PC-3 (cell line): ENCODE measurements around the gene PDLIM7. TPM values are rescaled to one million over a fixed set of nuclear protein-coding genes. Genes with fewer than 3 reads are reported as not detected.

Experiments
- ATAC-seq: fragments of 200-7000 bp; cut with Tn5 transposase; 2 replicates; pipeline ENCODE4 v1.9.1; 2020; ENCODE audit warnings: mild to moderate bottlenecking, moderate library complexity
- BruUV-seq: library from RNA; stranded (reverse); fragments of 400-500 nt; replicated peaks from 2 replicates; lab custom pipeline; 2021; lab: Mats Ljungman, UMichigan
- CTCF ChIA-PET: fragments of 300-600 bp; sonication (Branson Sonifier 250); formaldehyde crosslinking; loops from one replicate; lab custom pipeline; 2022; ENCODE audit warnings: antibody characterized with exemption; lab: Charles Lee
- POLR2A ChIA-PET: fragments of 300-600 bp; sonication (Branson Sonifier 250); formaldehyde crosslinking; loops from one replicate; lab custom pipeline; 2022; ENCODE audit warnings: antibody characterized with exemption; ENCODE audit not compliant: unreplicated experiment; lab: Charles Lee
- DNase-seq: peaks from one replicate; pipeline ENCODE4 v3.0.0-alpha.2; 2015
- H2AFZ ChIP-seq: fragments of 300-600 bp; sonication (generic); 2 replicates; pipeline ENCODE4 v1.6.0; 2016; ENCODE audit warnings: antibody characterized with exemption, low read length
- H3F3A ChIP-seq: fragments of 300-600 bp; sonication (generic); one replicate; pipeline ENCODE4 v1.6.0; 2017; ENCODE audit warnings: antibody characterized with exemption, low read length, control low read depth, mild to moderate bottlenecking; ENCODE audit not compliant: unreplicated experiment
- H3K27ac ChIP-seq: fragments of 300-600 bp; sonication (generic); 2 replicates; pipeline ENCODE4 v1.5.1; 2016; ENCODE audit warnings: mild to moderate bottlenecking, low read length
- H3K27me3 ChIP-seq: fragments of 300-600 bp; sonication (generic); 2 replicates; pipeline ENCODE4 v1.6.1; 2016; ENCODE audit warnings: low read length, mixed read lengths
- H3K36me3 ChIP-seq: fragments of 300-600 bp; sonication (generic); 2 replicates; pipeline ENCODE4 v1.6.1; 2016; ENCODE audit warnings: low read depth, mixed run types, low read length, mixed read lengths
- H3K4me1 ChIP-seq: fragments of 300-600 bp; sonication (generic); 2 replicates; pipeline ENCODE4 v1.5.1; 2016; ENCODE audit warnings: low read length; ENCODE audit not compliant: insufficient read depth
- H3K4me2 ChIP-seq: fragments of 300-600 bp; sonication (generic); 2 replicates; pipeline ENCODE4 v1.6.0; 2016; ENCODE audit warnings: low read length
- H3K4me3 ChIP-seq: fragments of 300-600 bp; sonication (generic); 2 replicates; pipeline ENCODE4 v1.5.1; 2016; ENCODE audit warnings: mild to moderate bottlenecking, low read length, mixed read lengths
- H3K79me2 ChIP-seq: fragments of 300-600 bp; sonication (generic); 2 replicates; pipeline ENCODE4 v1.6.1; 2017; ENCODE audit warnings: low read length, mixed read lengths
- H3K9ac ChIP-seq: fragments of 300-600 bp; sonication (generic); 2 replicates; pipeline ENCODE4 v1.6.0; 2016; ENCODE audit warnings: mild to moderate bottlenecking, low read length
- H3K9me2 ChIP-seq: fragments of 300-600 bp; sonication (generic); replicated peaks from 2 replicates; pipeline ENCODE4 v1.6.1; 2016; ENCODE audit warnings: mixed run types, low read length, mixed read lengths
- H3K9me3 ChIP-seq: fragments of 300-600 bp; sonication (generic); 2 replicates; pipeline ENCODE4 v1.6.1; 2016; ENCODE audit warnings: low read length, mixed read lengths
- H4K20me1 ChIP-seq: fragments of 300-600 bp; sonication (generic); 2 replicates; pipeline ENCODE4 v1.6.1; 2016; ENCODE audit warnings: low read length, mixed read lengths
- CTCF ChIP-seq: fragments of 300-600 bp; sonication (generic); conservative IDR thresholded peaks from 2 replicates; pipeline ENCODE4 v1.5.1; 2017; ENCODE audit warnings: antibody characterized with exemption, low read depth, mild to moderate bottlenecking, low read length
- EZH2 ChIP-seq: fragments of 300-600 bp; sonication (generic); IDR thresholded peaks from one replicate; pipeline ENCODE4 v1.6.1; 2017; ENCODE audit warnings: antibody characterized with exemption, mild to moderate bottlenecking, low read length; ENCODE audit not compliant: unreplicated experiment
- EZH2phosphoT487 ChIP-seq: fragments of 300-600 bp; sonication (generic); IDR thresholded peaks from 2 replicates; pipeline ENCODE4 v1.6.1; 2018; ENCODE audit warnings: mild to moderate bottlenecking, antibody characterized with exemption, low read length, borderline replicate concordance
- intact Hi-C: fragments of 100-400 bp; cut with micrococcal nuclease; formaldehyde crosslinking; loops from 2 replicates; pipeline ENCODE4 v1.9.0; 2023
- total RNA-seq: library from RNA; depleted of rRNA; stranded (reverse); fragments of >200 nt; gene quantifications from 2 replicates; pipeline ENCODE4 v1.2.3, GENCODE V29; 2014

PDLIM7 gene
- total RNA-seq, 1 experiment from 2014 or later, result 159 TPM

GRCh38 chr5:177454397-177455035 is 42.9 kb downstream of the PDLIM7 start:
- CTCF ChIA-PET, result interaction anchor here (0.6 to 3.4 kb wide), 9 partner anchors 10 to 919 kb away, joined by 3 to 36 read pairs (median 5); partner anchors contain the start of gene PDLIM7
- H3K9me3 ChIP-seq, result no peaks in the 10 kb centered on the region
- H3K9me2 ChIP-seq, result no peaks in the 10 kb centered on the region
- peak overlapping the region; percentile 99 for H3K4me2 ChIP-seq
- no TSS peak for BruUV-seq
- H3K79me2 ChIP-seq, result peaks cover 6% of the 10 kb centered on the region; the same call in 1 of the 2 replicates
- intact Hi-C loops, result loop anchor here (1.0 to 2.0 kb wide), 6 partner anchors 28 to 146 kb away; partner anchors contain the start of gene GRK6
- POLR2A ChIA-PET, result interaction anchor here (0.5 to 1.1 kb wide), 3 partner anchors 43 to 52 kb away, joined by 3 to 4 read pairs (median 3); partner anchors contain the start of gene PDLIM7
- TF ChIP-seq EZH2 (no peak), EZH2phosphoT487 (0 out of 2 replicates have a peak, but pooled peaks have one; percentile 5), CTCF (peak; percentile 83)
- peak overlapping the region; percentile 80 for H3K9ac ChIP-seq
- peak overlapping the region; percentile 92 for H2AFZ ChIP-seq
- ATAC-seq (peak; percentile 48), DNase-seq (peak; percentile 94)
- peak overlapping the region; percentile 60 for H3K27ac ChIP-seq
- no peaks in the 10 kb centered on the region for H3K27me3 ChIP-seq
- peaks cover 14% of the 10 kb centered on the region; the same call in 1 of the 2 replicates for H4K20me1 ChIP-seq
- H3K36me3 ChIP-seq, result peaks cover 5% of the 10 kb centered on the region
- H3F3A ChIP-seq, result peaks cover 8% of the 10 kb centered on the region
- peaks cover 16% of the 10 kb centered on the region; the same call in 1 of the 2 replicates for H3K4me1 ChIP-seq
- H3K4me3 ChIP-seq, result peak overlapping the region; percentile 88

DNA sequence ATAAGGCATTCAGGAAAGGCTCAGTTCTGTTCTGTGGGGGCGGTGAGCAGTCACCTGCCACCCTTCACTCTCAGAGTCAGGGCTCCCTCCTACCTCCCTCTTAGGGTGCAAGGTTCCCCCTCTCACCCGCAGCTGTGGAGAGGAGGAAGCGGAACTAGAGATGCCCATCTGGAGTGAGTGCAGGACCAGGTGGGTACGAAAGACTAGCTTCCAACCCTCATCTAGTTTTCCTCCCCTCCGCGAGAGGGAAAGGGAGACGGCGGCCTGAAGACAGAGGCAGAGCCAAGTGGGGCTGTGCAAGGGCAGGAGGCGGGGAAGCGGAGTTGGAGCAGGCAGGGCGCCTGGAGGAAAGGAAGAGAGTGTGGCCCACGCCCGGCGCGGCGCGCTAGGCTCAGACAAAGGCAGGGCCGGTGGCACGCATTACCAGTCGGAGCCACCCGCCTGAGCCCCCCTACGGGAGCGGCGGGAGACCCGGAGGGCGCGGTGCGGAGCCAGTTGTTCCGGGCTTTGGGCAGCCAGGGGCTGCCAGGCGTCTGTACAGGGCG is 43.5 kb downstream of the PDLIM7 start:
- BruUV-seq, result no TSS peak
- H3K4me1 ChIP-seq, result peaks cover 18% of the 10 kb centered on the region; the same call in 1 of the 2 replicates
- peak overlapping the region; percentile 88 for H3K4me3 ChIP-seq
- H3K27me3 ChIP-seq, result no peaks in the 10 kb centered on the region
- DNase-seq (no peak), ATAC-seq (peak; percentile 2; the same call in 1 of the 2 replicates)
- H3K27ac ChIP-seq, result no peak overlapping the region
- TF ChIP-seq EZH2 (no peak), CTCF (no peak), EZH2phosphoT487 (no peak)
- H3K79me2 ChIP-seq, result peaks cover 12% of the 10 kb centered on the region
- H3K9me3 ChIP-seq, result no peaks in the 10 kb centered on the region
- H3K4me2 ChIP-seq, result peak overlapping the region; percentile 99
- peak overlapping the region; percentile 80 for H3K9ac ChIP-seq
- CTCF ChIA-PET, result interaction anchor here (1.1 to 3.4 kb wide), 4 partner anchors 51 to 135 kb away, joined by 4 to 36 read pairs (median 4); no protein-coding TSS in a partner anchor
- H3K36me3 ChIP-seq, result peaks cover 5% of the 10 kb centered on the region
- peaks cover 14% of the 10 kb centered on the region; the same call in 1 of the 2 replicates for H4K20me1 ChIP-seq
- POLR2A ChIA-PET, result interaction anchor here (0.5 to 0.7 kb wide), 2 partner anchors 44 to 51 kb away, joined by 3 to 4 read pairs; no protein-coding TSS in a partner anchor
- intact Hi-C loops, result loop anchor here (1.0 to 2.0 kb wide), 5 partner anchors 27 to 145 kb away; partner anchors contain the start of gene GRK6
- peak overlapping the region; percentile 60; the same call in 1 of the 2 replicates for H2AFZ ChIP-seq
- peaks cover 8% of the 10 kb centered on the region for H3F3A ChIP-seq
- H3K9me2 ChIP-seq, result no peaks in the 10 kb centered on the region
